HepG2 (cell line): ENCODE measurements around the gene FBXO24. TPM values are rescaled to one million over a fixed set of nuclear protein-coding genes. Genes with fewer than 3 reads are reported as not detected.
A peak's percentile ranks its signal among the peaks of the same experiment; 100 is the strongest.

ENCODE experiments used
- ATAC-seq: fragments of 200-7000 bp; cut with Tn5 transposase; 3 replicates; pipeline ENCODE4 v1.9.1; 2020; ENCODE audit warnings: mild to moderate bottlenecking, moderate library complexity
- BruUV-seq: library from RNA; stranded (reverse); fragments of 400-500 nt; replicated peaks from 2 replicates; lab custom pipeline; 2021; lab: Mats Ljungman, UMichigan
- CTCF ChIA-PET: fragments of 300-600 bp; formaldehyde crosslinking; extraction: SDS; loops from one replicate; lab custom pipeline; 2021; ENCODE audit warnings: low total read pairs, inconsistent platforms, low intra/inter-chr PET ratio; lab: Yijun Ruan, JAX
- POLR2A ChIA-PET: fragments of 350-600 bp; sonication (Branson Sonifier 250); formaldehyde crosslinking; loops from one replicate; lab custom pipeline; 2020; ENCODE audit warnings: antibody characterized with exemption, inconsistent platforms; lab: Yijun Ruan, JAX
- DNase-seq: peaks from one replicate; pipeline ENCODE4 v3.0.0-alpha.2; 2015; ENCODE audit warnings: low spot score
- FAIRE-seq: peaks from 3 replicates; lab custom pipeline; 2011; peaks lifted over from hg19 to GRCh38; lab: Jason Lieb, UNC
- H2AFZ ChIP-seq: one replicate; pipeline ENCODE4 v1.6.1; 2011; ENCODE audit warnings: low read length, inconsistent platforms
- H3K27ac ChIP-seq: fragments of 300-600 bp; 3 replicates; pipeline ENCODE4 v1.8.0; 2011; ENCODE audit warnings: mixed run types, mild to moderate bottlenecking, mixed read lengths, low read length, inconsistent platforms; ENCODE audit not compliant: insufficient read depth; ENCODE audit errors: extremely low read length
- H3K27me3 ChIP-seq, 2 experiments: fragments of 200-600 bp in 1 of 2; 2 replicates in 1 of 2; 3 replicates in 1 of 2; pipeline versions ENCODE4 v1.6.0 to v1.8.0; 2011; ENCODE audit warnings: low read length in 2 of 2, mild to moderate bottlenecking in 2 of 2, moderate library complexity in 2 of 2, inconsistent platforms in 1 of 2; ENCODE audit not compliant: insufficient read depth in 2 of 2, control insufficient read depth in 1 of 2
- H3K36me3 ChIP-seq, 2 experiments: fragments of 200-600 bp in 1 of 2; replicated peaks in 1 of 2; 2 replicates in 1 of 2; 3 replicates in 1 of 2; pipeline versions ENCODE4 v1.5.1 to v1.8.0; 2011; ENCODE audit warnings: low read length in 2 of 2, inconsistent platforms in 1 of 2; ENCODE audit not compliant: insufficient read depth in 2 of 2, control insufficient read depth in 1 of 2
- H3K4me1 ChIP-seq: 2 replicates; pipeline ENCODE4 v1.5.1; 2012; ENCODE audit warnings: low read length, inconsistent platforms; ENCODE audit not compliant: insufficient read depth
- H3K4me2 ChIP-seq: 2 replicates; pipeline ENCODE4 v1.6.0; 2011; ENCODE audit warnings: low read depth, low read length, inconsistent platforms
- H3K4me3 ChIP-seq, 3 experiments: fragments of 200-600 bp in 1 of 3; sonication (generic), shearing (Covaris generic) in 1 of 3; replicated peaks in 1 of 3; 2 replicates each; pipeline ENCODE4 v1.5.1; 2011 to 2016; ENCODE audit warnings: low read length in 3 of 3, inconsistent platforms in 2 of 3, low read depth in 2 of 3, mild to moderate bottlenecking in 2 of 3, control low read depth in 1 of 3, mixed read lengths in 1 of 3; ENCODE audit not compliant: insufficient read depth in 1 of 3
- H3K79me2 ChIP-seq: one replicate; pipeline ENCODE4 v1.6.1; 2011; ENCODE audit warnings: low read length, inconsistent platforms; ENCODE audit not compliant: insufficient read depth
- H3K9ac ChIP-seq: 2 replicates; pipeline ENCODE4 v1.6.0; 2011; ENCODE audit warnings: mild to moderate bottlenecking, low read depth, low read length, inconsistent platforms; ENCODE audit not compliant: insufficient read depth
- H3K9me3 ChIP-seq: 2 replicates; pipeline ENCODE4 v1.5.1; 2012; ENCODE audit warnings: mild to moderate bottlenecking, low read length
- H4K20me1 ChIP-seq: 2 replicates; pipeline ENCODE4 v1.6.0; 2011; ENCODE audit warnings: inconsistent platforms, mild to moderate bottlenecking, low read length, moderate library complexity; ENCODE audit not compliant: insufficient read depth
- AGO2 ChIP-seq: fragments of 200-400 bp; formaldehyde crosslinking; optimal IDR thresholded peaks from 2 replicates; pipeline ENCODE3; 2017; ENCODE audit warnings: mild to moderate bottlenecking, low read depth, low read length, moderate library complexity
- ARNTL ChIP-seq: sonication (generic); formaldehyde crosslinking; IDR thresholded peaks from 2 replicates; pipeline ENCODE4 v1.4.0; 2020; ENCODE audit warnings: mild to moderate bottlenecking, missing genetic modification reagents
- HNRNPH1 ChIP-seq: fragments of 200-400 bp; formaldehyde crosslinking; optimal IDR thresholded peaks from 2 replicates; pipeline ENCODE3; 2017; ENCODE audit warnings: mild to moderate bottlenecking, low read depth, low read length
- NR2F1 ChIP-seq, 2 experiments: fragments of 450-650 bp in 1 of 2; formaldehyde crosslinking in 1 of 2; IDR thresholded peaks; 2 replicates each; pipeline versions ENCODE4 v1.5.0 to v1.6.1; 2016 to 2020; ENCODE audit warnings: mild to moderate bottlenecking in 1 of 2, missing compliant biosample characterization in 1 of 2, missing genetic modification reagents in 1 of 2, moderate library complexity in 1 of 2
- RBFOX2 ChIP-seq: fragments of 200-400 bp; formaldehyde crosslinking; IDR thresholded peaks from 2 replicates; pipeline ENCODE4 v1.6.1; 2017; ENCODE audit warnings: low read depth, mild to moderate bottlenecking, low read length
- ZFP36 ChIP-seq: fragments of 150-350 bp; IDR thresholded peaks from 2 replicates; pipeline ENCODE4 v1.6.1; 2018; ENCODE audit warnings: borderline replicate concordance, low read length, low read depth; ENCODE audit not compliant: partially characterized antibody
- ZNF251 ChIP-seq: sonication (generic); formaldehyde crosslinking; IDR thresholded peaks from 2 replicates; pipeline ENCODE4 v1.9.0; 2021; ENCODE audit warnings: mild to moderate bottlenecking, missing genetic modification reagents
- WGBS: methylation state at CpG from one replicate; pipeline ENCODE4 v1.1.6; 2017; ENCODE audit warnings: low lambda C conversion rate; 5-methylcytosine and 5-hydroxymethylcytosine counted together
- in situ Hi-C: cut with HindIII; loops from 2 replicates; pipeline ENCODE4 v1.10.0; 2017; ENCODE audit warnings: low pct_unique_long_range_greater_than_20kb; ENCODE audit not compliant: extremely low pct_ligation_motif_present
- intact Hi-C: fragments of 100-400 bp; cut with micrococcal nuclease; formaldehyde crosslinking; loops from one replicate; pipeline ENCODE4 v1.10.0; 2022; ENCODE audit not compliant: unreplicated experiment
- polyA plus RNA-seq, 8 experiments: library from polyadenylated mRNA; depleted of rRNA in 3 of 8; stranded (reverse) in 7 of 8; unstranded in 1 of 8; fragments of >200 nt; fragmentation: Illumina TruSeq in 4 of 8; extraction: Trizol in 4 of 8; gene quantifications; 2 replicates each; pipeline versions ENCODE4 v1.2.1 to v1.2.3, GENCODE V29; 2011 to 2016; ENCODE audit warnings: low read depth in 4 of 8, missing spikeins in 1 of 8, mixed read lengths in 1 of 8; ENCODE audit not compliant: insufficient read depth in 1 of 8
- total RNA-seq, 5 experiments: library from RNA; depleted of rRNA; stranded (reverse); fragments of >200 nt; fragmentation: Illumina TruSeq; extraction: Trizol; gene quantifications; 2 replicates each; pipeline ENCODE4 v1.2.3, GENCODE V29; 2016; ENCODE audit warnings: low read depth in 1 of 5

FBXO24 gene
- total and polyA plus RNA-seq, 2 of the 13 experiments (the other 11 are each of a cell fraction or from before 2014, with no cell fraction given), result 0.20 to 0.55 TPM

- intact Hi-C loops, result no loop called here
- Histone ChIP-seq H2AFZ (no peak overlapping the region), H3K9ac (no peak overlapping the region)
Measured at GRCh38 chr7:100626055-100626454, 39.9 kb downstream of the FBXO24 start.

GRCh38 chr7:100626530-100627237, 40.6 kb downstream of the FBXO24 start:
- intact Hi-C loops (no loop called here), in situ Hi-C loops (no loop called here)
- no peaks in the 10 kb centered on the region for H3K27me3 ChIP-seq
- ATAC-seq (no peak), FAIRE-seq (no peak), DNase-seq (no peak)
- H4K20me1 ChIP-seq, result peaks cover 6% of the 10 kb centered on the region; the same call in 1 of the 2 replicates
- POLR2A ChIA-PET, result interaction anchor here (0.9 kb wide), 2 partner anchors 14 to 40 kb away, joined by 3 to 4 read pairs; partner anchors contain the start of genes FBXO24, LRCH4 and MOSPD3
- no peaks in the 10 kb centered on the region for H3K79me2 ChIP-seq
- CTCF ChIA-PET, result no interaction called here
- no peak overlapping the region for H3K27ac ChIP-seq
- peaks cover 7% of the 10 kb centered on the region for H3K4me1 ChIP-seq
- H3K9ac ChIP-seq, result no peak overlapping the region
- peaks cover 4 to 25% of the 10 kb centered on the region in 2 experiments; a peak in 4 of 5 replicates for H3K36me3 ChIP-seq
- TF ChIP-seq ARNTL, result no peak
- TF ChIP-seq AGO2, result peak; percentile 30
- no peak for TF ChIP-seq HNRNPH1
- 0 out of 2 replicates have a peak, but pooled peaks have one; percentile 14 for TF ChIP-seq RBFOX2
- WGBS, result 90% methylated on average over 25 of the region's 37 CpGs
- H3K4me2 ChIP-seq, result no peak overlapping the region
- no peak overlapping the region for H2AFZ ChIP-seq
- no peaks in the 10 kb centered on the region for H3K9me3 ChIP-seq
- BruUV-seq, result no TSS peak
- no peak overlapping the region for H3K4me3 ChIP-seq

More at GRCh38 chr7:100626055-100626454, 39.9 kb downstream of the FBXO24 start:
- no peak for DNase-seq
- in situ Hi-C loops, result no loop called here
- H3K4me1 ChIP-seq, result peaks cover 13% of the 10 kb centered on the region
- BruUV-seq, result TSS peak; percentile 35
- TF ChIP-seq ZFP36, result peak; percentile 89
- TF ChIP-seq ZNF251 (CRISPR knock-in tag), result no peak
- TF ChIP-seq NR2F1 (CRISPR knock-in tag; IDR thresholded peaks at IDR 0.05), result no peak
- no peaks in the 10 kb centered on the region for H3K79me2 ChIP-seq
- peaks cover 4 to 23% of the 10 kb centered on the region in 2 experiments; a peak in 4 of 5 replicates for H3K36me3 ChIP-seq
- H3K27ac ChIP-seq, result no peak overlapping the region
- H3K4me2 ChIP-seq, result no peak overlapping the region
- no peak overlapping the region for H3K4me3 ChIP-seq
- peaks cover 6% of the 10 kb centered on the region; the same call in 1 of the 2 replicates for H4K20me1 ChIP-seq
- no peaks in the 10 kb centered on the region for H3K9me3 ChIP-seq
- FAIRE-seq, result no peak
- no peak for ATAC-seq
- ChIA-PET CTCF (no interaction called here), POLR2A (interaction anchor here (0.9 kb wide), 3 partner anchors 14 to 47 kb away, joined by 3 to 4 read pairs (median 3); partner anchors contain the start of genes FBXO24, GNB2, LRCH4 and MOSPD3)
- no peaks in the 10 kb centered on the region for H3K27me3 ChIP-seq
- WGBS, result 96% methylated on average over 3 of the region's 3 CpGs
